ENCODE results near the gene GRB2. TPM values are rescaled to one million over a fixed set of nuclear protein-coding genes. Genes with fewer than 3 reads are reported as not detected.

GRB2 gene
- total and polyA plus RNA-seq, 10 of the 15 experiments (the other 5 are each of a cell fraction or from before 2014, with no cell fraction given), result 113 to 268 (median 158) TPM

GRCh38 chr17:75334723-75335122 lies 70.8 kb downstream of the GRB2 start:
- RAD21 ChIA-PET (ENCODE audit: unreplicated experiment), result interaction anchor here (0.7 to 1.0 kb wide), 2 partner anchors 15 to 67 kb away, joined by 3 read pairs; no protein-coding TSS in a partner anchor
- no peak for ATAC-seq
- no peaks in the 10 kb centered on the region for H3K27me3 ChIP-seq (replicated peaks in 1 of 2; ENCODE audit: control insufficient read depth in 2 of 2, insufficient read depth in 2 of 2, low read length in 1 of 2)
- peaks cover 11 to 19% of the 10 kb centered on the region in 2 experiments; a peak in 3 of 4 replicates for H3K36me3 ChIP-seq (ENCODE audit: control insufficient read depth in 2 of 2, insufficient read depth in 2 of 2, low read length in 1 of 2)
- H3K9ac ChIP-seq (ENCODE audit: control insufficient read depth, insufficient read depth, low read length), result no peak overlapping the region
- intact Hi-C loops (cut with micrococcal nuclease; ENCODE audit: unreplicated experiment), result no loop called here
- H4K20me1 ChIP-seq (ENCODE audit: control insufficient read depth, insufficient read depth), result peaks cover 5% of the 10 kb centered on the region; the same call in 1 of the 2 replicates
- in situ Hi-C loops (cut with MboI), result no loop called here
- no peak overlapping the region for H2AFZ ChIP-seq (ENCODE audit: control insufficient read depth, low read depth, low read length)
- TF ChIP-seq HDAC6 (IDR thresholded peaks at IDR 0.05; ENCODE audit: unreplicated experiment) (no peak), KLF5 (IDR thresholded peaks at IDR 0.05; ENCODE audit: partially characterized antibody) (no peak), SMARCA5 (IDR thresholded peaks at IDR 0.05) (no peak), KDM1A (IDR thresholded peaks at IDR 0.05; ENCODE audit: borderline replicate concordance) (no peak), ASH2L (IDR thresholded peaks at IDR 0.05; ENCODE audit: borderline replicate concordance, low read depth) (no peak)
- no TSS peak for BruUV-seq (replicated peaks)
- SMC1A ChIA-PET (ENCODE audit: uncharacterized antibody, unreplicated experiment), result interaction anchor here (1.0 to 4.5 kb wide), 4 partner anchors 10 to 60 kb away, joined by 3 to 36 read pairs (median 26); no protein-coding TSS in a partner anchor
- no peak overlapping the region for H3K4me3 ChIP-seq
- POLR2A ChIA-PET, result interaction anchor here (0.6 to 1.0 kb wide), 2 partner anchors 12 to 20 kb away, joined by 3 read pairs; no protein-coding TSS in a partner anchor
- no peak overlapping the region for H3K27ac ChIP-seq (ENCODE audit: control insufficient read depth, insufficient read depth)
- no peak overlapping the region for H3K4me2 ChIP-seq (ENCODE audit: control insufficient read depth, insufficient read depth)
- H3K4me1 ChIP-seq (ENCODE audit: control insufficient read depth, insufficient read depth, low read length), result peaks cover 20% of the 10 kb centered on the region
- CTCF ChIA-PET, result interaction anchor here (15.4 kb wide), 1 partner anchor 13 kb away, joined by 182 read pairs; no protein-coding TSS in a partner anchor
- DNase-seq (ENCODE audit: low read depth, low spot score), result no peak
- H3K9me3 ChIP-seq (replicated peaks; ENCODE audit: control insufficient read depth, insufficient read depth, low read length), result no peaks in the 10 kb centered on the region
- no peak for FAIRE-seq
- 97% methylated on average over 3 of the region's 3 CpGs for WGBS (ENCODE audit: insufficient coverage, insufficient replicate concordance, low lambda C conversion rate, missing lambda C conversion rate)
- peaks cover 87% of the 10 kb centered on the region for H3K79me2 ChIP-seq (ENCODE audit: control insufficient read depth, insufficient read depth, low read length)

GRCh38 chr17:75331671-75332070 lies 73.8 kb downstream of the GRB2 start:
- Histone ChIP-seq H3K4me1 (ENCODE audit: control insufficient read depth, insufficient read depth, low read length) (peaks cover 7% of the 10 kb centered on the region), H3K4me3 (no peak overlapping the region), H3K36me3 (ENCODE audit: control insufficient read depth in 2 of 2, insufficient read depth in 2 of 2, low read length in 1 of 2) (peaks cover 12 to 22% of the 10 kb centered on the region in 2 experiments; a peak in 3 of 4 replicates), H3K9me3 (replicated peaks; ENCODE audit: control insufficient read depth, insufficient read depth, low read length) (no peaks in the 10 kb centered on the region), H3K79me2 (ENCODE audit: control insufficient read depth, insufficient read depth, low read length) (peaks cover 77% of the 10 kb centered on the region), H3K9ac (ENCODE audit: control insufficient read depth, insufficient read depth, low read length) (no peak overlapping the region), H3K27me3 (replicated peaks in 1 of 2; ENCODE audit: control insufficient read depth in 2 of 2, insufficient read depth in 2 of 2, low read length in 1 of 2) (no peaks in the 10 kb centered on the region), H3K27ac (ENCODE audit: control insufficient read depth, insufficient read depth) (no peak overlapping the region), H2AFZ (ENCODE audit: control insufficient read depth, low read depth, low read length) (no peak overlapping the region), H4K20me1 (ENCODE audit: control insufficient read depth, insufficient read depth) (peaks cover 5% of the 10 kb centered on the region; the same call in 1 of the 2 replicates), H3K4me2 (ENCODE audit: control insufficient read depth, insufficient read depth) (no peak overlapping the region)
- CTCF ChIA-PET, result interaction anchor here (0.8 to 2.8 kb wide), 2 partner anchors 9 to 70 kb away, joined by 4 to 11 read pairs; no protein-coding TSS in a partner anchor
- SMC1A ChIA-PET (ENCODE audit: uncharacterized antibody, unreplicated experiment), result interaction anchor here (0.8 to 5.2 kb wide), 3 partner anchors 13 to 42 kb away, joined by 3 to 24 read pairs (median 4); partner anchors contain the start of gene SLC25A19
- POLR2A ChIA-PET, result no interaction called here
- ATAC-seq (no peak), FAIRE-seq (no peak), DNase-seq (ENCODE audit: low read depth, low spot score) (no peak)
- in situ Hi-C loops (cut with MboI) (no loop called here), intact Hi-C loops (cut with micrococcal nuclease; ENCODE audit: unreplicated experiment) (no loop called here)
- WGBS (ENCODE audit: insufficient coverage, insufficient replicate concordance, low lambda C conversion rate, missing lambda C conversion rate), result 22% methylated on average over 6 of the region's 6 CpGs
- no TSS peak for BruUV-seq (replicated peaks)
- RAD21 ChIA-PET (ENCODE audit: unreplicated experiment), result no interaction called here
- TF ChIP-seq CEBPB (IDR thresholded peaks at IDR 0.05; ENCODE audit: borderline replicate concordance in 1 of 2, low read depth in 2 of 2, low read length in 2 of 2) (no peak), ZBTB11 (CRISPR knock-in tag; IDR thresholded peaks at IDR 0.05) (no peak), MYC (IDR thresholded peaks at IDR 0.05; ENCODE audit: insufficient read depth, insufficient read length, insufficient replicate concordance, low read length, severe bottlenecking) (no peak), TAF1 (IDR thresholded peaks at IDR 0.05; ENCODE audit: borderline replicate concordance, low read depth, low read length) (no peak), CHD2 (IDR thresholded peaks at IDR 0.05; ENCODE audit: borderline replicate concordance, low read depth, low read length) (no peak), BCL3 (IDR thresholded peaks at IDR 0.05; ENCODE audit: borderline replicate concordance, insufficient read depth, low read depth, low read length, poor library complexity, severe bottlenecking) (no peak)

Measured in GM12878 (cell line).